Calu3 (cell line): Measurements from ENCODE around the gene TLE2. TPM values are rescaled to one million over a fixed set of nuclear protein-coding genes. Genes with fewer than 3 reads are reported as not detected.
A peak's percentile ranks its signal among the peaks of the same experiment; 100 is the strongest.

Experiments used
- BruUV-seq: library from RNA; stranded (reverse); fragments of 400-500 nt; replicated peaks from 2 replicates; lab custom pipeline; 2021; lab: Mats Ljungman, UMichigan
- CTCF ChIA-PET: fragments of 300-600 bp; sonication (Branson Sonifier 250); formaldehyde crosslinking; loops from one replicate; lab custom pipeline; 2022; ENCODE audit warnings: antibody characterized with exemption; lab: Charles Lee
- DNase-seq: peaks from one replicate; pipeline ENCODE4 v3.0.0; 2022
- H3K27ac Mint-ChIP-seq: one replicate; pipeline ENCODE4 v1.8.0; 2022; ENCODE audit warnings: mixed read lengths; ENCODE audit not compliant: unreplicated experiment
- H3K27me3 Mint-ChIP-seq: one replicate; pipeline ENCODE4 v1.8.0; 2022; ENCODE audit warnings: mixed read lengths; ENCODE audit not compliant: unreplicated experiment
- H3K36me3 Mint-ChIP-seq: one replicate; pipeline ENCODE4 v1.8.0; 2022; ENCODE audit warnings: mild to moderate bottlenecking, moderate library complexity, mixed read lengths; ENCODE audit not compliant: insufficient read depth, unreplicated experiment
- H3K4me1 Mint-ChIP-seq: one replicate; pipeline ENCODE4 v1.8.0; 2022; ENCODE audit warnings: mild to moderate bottlenecking, low read depth, mixed read lengths; ENCODE audit not compliant: unreplicated experiment
- H3K4me3 Mint-ChIP-seq: one replicate; pipeline ENCODE4 v1.8.0; 2022; ENCODE audit warnings: mild to moderate bottlenecking, low read depth, moderate library complexity, mixed read lengths; ENCODE audit not compliant: unreplicated experiment
- H3K9me3 Mint-ChIP-seq: one replicate; pipeline ENCODE4 v1.8.0; 2022; ENCODE audit warnings: low read depth, mixed read lengths; ENCODE audit not compliant: unreplicated experiment
- intact Hi-C: fragments of 100-400 bp; cut with micrococcal nuclease; formaldehyde crosslinking; loops from one replicate; pipeline ENCODE4 v1.10.0; 2022; ENCODE audit not compliant: unreplicated experiment
- total RNA-seq: library from RNA; stranded (reverse); gene quantifications from 2 replicates; pipeline ENCODE4 v1.2.3, GENCODE V29; 2022
- TF ChIP-seq, protein P1 (sequence below): fragments of 200-600 bp; IDR thresholded peaks from one replicate; pipeline ENCODE4 v1.8.0; 2022; ENCODE audit warnings: antibody characterized with exemption; ENCODE audit not compliant: unreplicated experiment

The TLE2 gene
- total RNA-seq, 1 experiment from 2014 or later: 8.5 TPM

DNA sequence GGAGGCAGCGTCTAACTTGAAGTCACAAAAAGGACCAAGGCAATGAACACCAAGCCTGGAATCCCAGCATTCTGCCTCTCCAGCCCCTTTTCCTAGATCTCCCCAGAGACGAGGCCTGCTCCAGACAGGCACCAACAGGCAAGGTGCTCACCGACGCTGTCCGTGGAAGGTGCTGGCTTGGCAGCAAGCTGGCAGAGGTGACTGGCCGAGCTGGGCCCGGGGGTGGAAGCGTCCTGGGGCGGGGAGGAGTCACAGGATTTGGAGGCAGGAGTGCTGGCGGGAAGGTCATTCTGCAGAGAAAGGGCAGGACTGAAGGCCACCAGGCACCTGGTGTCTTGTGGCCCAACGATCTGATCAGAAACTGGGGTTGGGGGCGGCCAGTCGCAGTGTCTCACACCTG is 18.2 kb downstream of the TLE2 start:
- Mint-ChIP-seq H3K27ac (no peak overlapping the region), H3K9me3 (no peaks in the 10 kb centered on the region), H3K27me3 (no peaks in the 10 kb centered on the region), H3K36me3 (no peaks in the 10 kb centered on the region), H3K4me3 (no peak overlapping the region), H3K4me1 (no peaks in the 10 kb centered on the region)
- no TSS peak for BruUV-seq
- TF ChIP-seq, protein P1, sequence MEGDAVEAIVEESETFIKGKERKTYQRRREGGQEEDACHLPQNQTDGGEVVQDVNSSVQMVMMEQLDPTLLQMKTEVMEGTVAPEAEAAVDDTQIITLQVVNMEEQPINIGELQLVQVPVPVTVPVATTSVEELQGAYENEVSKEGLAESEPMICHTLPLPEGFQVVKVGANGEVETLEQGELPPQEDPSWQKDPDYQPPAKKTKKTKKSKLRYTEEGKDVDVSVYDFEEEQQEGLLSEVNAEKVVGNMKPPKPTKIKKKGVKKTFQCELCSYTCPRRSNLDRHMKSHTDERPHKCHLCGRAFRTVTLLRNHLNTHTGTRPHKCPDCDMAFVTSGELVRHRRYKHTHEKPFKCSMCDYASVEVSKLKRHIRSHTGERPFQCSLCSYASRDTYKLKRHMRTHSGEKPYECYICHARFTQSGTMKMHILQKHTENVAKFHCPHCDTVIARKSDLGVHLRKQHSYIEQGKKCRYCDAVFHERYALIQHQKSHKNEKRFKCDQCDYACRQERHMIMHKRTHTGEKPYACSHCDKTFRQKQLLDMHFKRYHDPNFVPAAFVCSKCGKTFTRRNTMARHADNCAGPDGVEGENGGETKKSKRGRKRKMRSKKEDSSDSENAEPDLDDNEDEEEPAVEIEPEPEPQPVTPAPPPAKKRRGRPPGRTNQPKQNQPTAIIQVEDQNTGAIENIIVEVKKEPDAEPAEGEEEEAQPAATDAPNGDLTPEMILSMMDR: no peak
- no peak for DNase-seq
- intact Hi-C loops: no loop called here
- CTCF ChIA-PET: no interaction called here

- no peak overlapping the region for H3K27ac Mint-ChIP-seq
- TF ChIP-seq, protein P1: no peak
- H3K9me3 Mint-ChIP-seq: no peaks in the 10 kb centered on the region
Observed at GRCh38 chr19:3008994-3009393, 20.1 kb downstream of the TLE2 start.

GRCh38 chr19:3007975-3008374 is 21.1 kb downstream of the TLE2 start:
- no peaks in the 10 kb centered on the region for H3K9me3 Mint-ChIP-seq
- no peak for DNase-seq
- no peak overlapping the region for H3K4me3 Mint-ChIP-seq
- no peaks in the 10 kb centered on the region for H3K36me3 Mint-ChIP-seq
- no peak overlapping the region for H3K27ac Mint-ChIP-seq
- no TSS peak for BruUV-seq
- H3K27me3 Mint-ChIP-seq: no peaks in the 10 kb centered on the region
- CTCF ChIA-PET: no interaction called here
- intact Hi-C loops: no loop called here
- TF ChIP-seq, protein P1: no peak
- no peaks in the 10 kb centered on the region for H3K4me1 Mint-ChIP-seq

More at GRCh38 chr19:3008994-3009393, 20.1 kb downstream of the TLE2 start:
- H3K4me1 Mint-ChIP-seq: no peaks in the 10 kb centered on the region
- DNase-seq: no peak
- CTCF ChIA-PET: no interaction called here
- BruUV-seq: no TSS peak
- no peaks in the 10 kb centered on the region for H3K27me3 Mint-ChIP-seq
- H3K4me3 Mint-ChIP-seq: no peak overlapping the region
- intact Hi-C loops: no loop called here
- no peaks in the 10 kb centered on the region for H3K36me3 Mint-ChIP-seq

- Mint-ChIP-seq H3K36me3 (no peaks in the 10 kb centered on the region), H3K9me3 (no peaks in the 10 kb centered on the region), H3K4me1 (no peaks in the 10 kb centered on the region), H3K27ac (no peak overlapping the region), H3K4me3 (no peak overlapping the region), H3K27me3 (no peaks in the 10 kb centered on the region)
- DNase-seq: peak; percentile 28
- CTCF ChIA-PET: no interaction called here
- intact Hi-C loops: no loop called here
- TF ChIP-seq, protein P1: no peak
- BruUV-seq: no TSS peak
Observed at GRCh38 chr19:3006075-3006767, 22.9 kb downstream of the TLE2 start.
